Body of pancreas (tissue), 4 donors: ENCODE data around the gene AMBRA1.

Source experiments
- POLR2A ChIP-seq, 3 donors: fragments of 450-650 bp; IDR thresholded peaks; one replicate each; pipeline ENCODE4 v1.6.1; 2016; ENCODE audit warnings: antibody characterized with exemption in 3 of 3, mild to moderate bottlenecking in 2 of 3
- TF ChIP-seq, protein P1 (sequence below), 7 experiments: fragments of 450-650 bp in 4 of 7; fragments of 200-600 bp in 3 of 7; sonication (generic) in 3 of 7; IDR thresholded peaks; one replicate each; pipeline ENCODE4 v1.5.1; 2016 to 2019; ENCODE audit warnings: antibody characterized with exemption in 7 of 7

DNA sequence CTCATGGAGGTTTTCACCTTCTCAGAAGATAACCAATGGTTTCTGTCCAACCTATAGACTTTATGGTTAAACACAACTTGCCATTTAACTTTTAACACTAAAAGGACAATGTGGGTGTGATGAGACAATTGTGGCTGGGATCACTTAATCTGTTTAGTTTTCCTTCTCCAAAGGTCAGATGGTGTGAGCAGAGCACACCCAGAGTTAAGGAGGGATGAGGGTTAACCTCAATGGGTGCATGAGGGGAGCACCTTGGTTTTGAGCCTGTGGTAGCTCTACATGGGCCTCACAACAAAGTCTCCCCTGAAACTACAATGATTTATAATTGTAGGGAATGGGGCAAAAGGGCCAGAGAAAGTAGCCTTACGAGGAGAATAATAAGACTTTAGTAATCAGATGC lies 173.3 kb downstream of the AMBRA1 start:
- TF ChIP-seq, protein P1, sequence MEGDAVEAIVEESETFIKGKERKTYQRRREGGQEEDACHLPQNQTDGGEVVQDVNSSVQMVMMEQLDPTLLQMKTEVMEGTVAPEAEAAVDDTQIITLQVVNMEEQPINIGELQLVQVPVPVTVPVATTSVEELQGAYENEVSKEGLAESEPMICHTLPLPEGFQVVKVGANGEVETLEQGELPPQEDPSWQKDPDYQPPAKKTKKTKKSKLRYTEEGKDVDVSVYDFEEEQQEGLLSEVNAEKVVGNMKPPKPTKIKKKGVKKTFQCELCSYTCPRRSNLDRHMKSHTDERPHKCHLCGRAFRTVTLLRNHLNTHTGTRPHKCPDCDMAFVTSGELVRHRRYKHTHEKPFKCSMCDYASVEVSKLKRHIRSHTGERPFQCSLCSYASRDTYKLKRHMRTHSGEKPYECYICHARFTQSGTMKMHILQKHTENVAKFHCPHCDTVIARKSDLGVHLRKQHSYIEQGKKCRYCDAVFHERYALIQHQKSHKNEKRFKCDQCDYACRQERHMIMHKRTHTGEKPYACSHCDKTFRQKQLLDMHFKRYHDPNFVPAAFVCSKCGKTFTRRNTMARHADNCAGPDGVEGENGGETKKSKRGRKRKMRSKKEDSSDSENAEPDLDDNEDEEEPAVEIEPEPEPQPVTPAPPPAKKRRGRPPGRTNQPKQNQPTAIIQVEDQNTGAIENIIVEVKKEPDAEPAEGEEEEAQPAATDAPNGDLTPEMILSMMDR (IDR thresholded peaks at IDR 0.05) = no peak
- no peak for TF ChIP-seq POLR2A (IDR thresholded peaks at IDR 0.05)
